Glutamatergic neuron (in vitro differentiated cells): ENCODE data around the gene ARL8A. TPM values are rescaled to one million over a fixed set of nuclear protein-coding genes. Genes with fewer than 3 reads are reported as not detected.

Source experiments
- DNase-seq: peaks from one replicate; pipeline ENCODE4 v3.0.0; 2022
- H3K27ac Mint-ChIP-seq: one replicate; pipeline ENCODE4 v1.8.0; 2020; ENCODE audit warnings: mild to moderate bottlenecking, mixed read lengths, inconsistent platforms; ENCODE audit not compliant: unreplicated experiment
- H3K27me3 Mint-ChIP-seq: one replicate; pipeline ENCODE4 v1.8.0; 2020; ENCODE audit warnings: mild to moderate bottlenecking, moderate library complexity, mixed read lengths, inconsistent platforms; ENCODE audit not compliant: unreplicated experiment
- H3K36me3 Mint-ChIP-seq: one replicate; pipeline ENCODE4 v1.8.0; 2020; ENCODE audit warnings: mild to moderate bottlenecking, mixed read lengths, inconsistent platforms; ENCODE audit not compliant: unreplicated experiment
- H3K4me1 Mint-ChIP-seq: one replicate; pipeline ENCODE4 v1.8.0; 2020; ENCODE audit warnings: mild to moderate bottlenecking, low read depth, mixed read lengths, inconsistent platforms; ENCODE audit not compliant: unreplicated experiment
- H3K4me3 Mint-ChIP-seq: one replicate; pipeline ENCODE4 v1.8.0; 2020; ENCODE audit warnings: mild to moderate bottlenecking, mixed read lengths, inconsistent platforms; ENCODE audit not compliant: unreplicated experiment
- H3K9me3 Mint-ChIP-seq: one replicate; pipeline ENCODE4 v1.8.0; 2020; ENCODE audit warnings: mild to moderate bottlenecking, moderate library complexity, mixed read lengths, inconsistent platforms; ENCODE audit not compliant: unreplicated experiment
- total RNA-seq: library from RNA; stranded (reverse); fragmentation: NEBNext Ultra II Directional; extraction: Animal tissue kit (Norgen Biotek cat#: 25700); gene quantifications from one replicate; pipeline ENCODE4 v1.2.1, GENCODE V29; 2021; ENCODE audit not compliant: unreplicated experiment
- TF ChIP-seq, protein P1 (sequence below): fragments of 200-600 bp; sonication (generic); IDR thresholded peaks from one replicate; pipeline ENCODE4 v1.5.0; 2021; ENCODE audit not compliant: partially characterized antibody, unreplicated experiment

The ARL8A gene
- total RNA-seq, 1 donor from 2014 or later = 160 TPM

DNA sequence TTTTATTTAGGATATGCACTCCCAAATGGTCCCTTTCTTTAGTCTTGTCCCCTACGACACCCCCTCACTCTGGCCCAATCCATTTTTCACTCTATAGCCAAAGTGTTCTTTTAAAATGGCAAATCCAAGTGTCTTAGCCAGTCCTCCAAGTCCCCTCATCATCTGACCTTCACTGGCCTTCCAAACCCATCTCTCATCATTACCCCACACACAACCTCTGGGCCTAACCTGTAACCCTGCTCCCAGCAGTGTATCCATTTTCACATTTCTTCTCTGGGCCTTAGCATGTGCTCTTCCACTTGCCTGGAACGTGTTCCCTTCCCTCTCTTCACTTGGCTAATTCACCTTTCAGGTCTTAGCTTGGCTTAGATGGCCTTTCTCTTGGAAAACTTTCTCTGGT is 6.5 kb upstream of the ARL8A start:
- Mint-ChIP-seq H3K36me3 (no peaks in the 10 kb centered on the region), H3K27ac (no peak overlapping the region), H3K4me1 (no peaks in the 10 kb centered on the region), H3K27me3 (peaks cover 9% of the 10 kb centered on the region), H3K4me3 (no peak overlapping the region), H3K9me3 (peaks cover 2% of the 10 kb centered on the region)
- DNase-seq = no peak
- TF ChIP-seq, protein P1, sequence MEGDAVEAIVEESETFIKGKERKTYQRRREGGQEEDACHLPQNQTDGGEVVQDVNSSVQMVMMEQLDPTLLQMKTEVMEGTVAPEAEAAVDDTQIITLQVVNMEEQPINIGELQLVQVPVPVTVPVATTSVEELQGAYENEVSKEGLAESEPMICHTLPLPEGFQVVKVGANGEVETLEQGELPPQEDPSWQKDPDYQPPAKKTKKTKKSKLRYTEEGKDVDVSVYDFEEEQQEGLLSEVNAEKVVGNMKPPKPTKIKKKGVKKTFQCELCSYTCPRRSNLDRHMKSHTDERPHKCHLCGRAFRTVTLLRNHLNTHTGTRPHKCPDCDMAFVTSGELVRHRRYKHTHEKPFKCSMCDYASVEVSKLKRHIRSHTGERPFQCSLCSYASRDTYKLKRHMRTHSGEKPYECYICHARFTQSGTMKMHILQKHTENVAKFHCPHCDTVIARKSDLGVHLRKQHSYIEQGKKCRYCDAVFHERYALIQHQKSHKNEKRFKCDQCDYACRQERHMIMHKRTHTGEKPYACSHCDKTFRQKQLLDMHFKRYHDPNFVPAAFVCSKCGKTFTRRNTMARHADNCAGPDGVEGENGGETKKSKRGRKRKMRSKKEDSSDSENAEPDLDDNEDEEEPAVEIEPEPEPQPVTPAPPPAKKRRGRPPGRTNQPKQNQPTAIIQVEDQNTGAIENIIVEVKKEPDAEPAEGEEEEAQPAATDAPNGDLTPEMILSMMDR = no peak

DNA sequence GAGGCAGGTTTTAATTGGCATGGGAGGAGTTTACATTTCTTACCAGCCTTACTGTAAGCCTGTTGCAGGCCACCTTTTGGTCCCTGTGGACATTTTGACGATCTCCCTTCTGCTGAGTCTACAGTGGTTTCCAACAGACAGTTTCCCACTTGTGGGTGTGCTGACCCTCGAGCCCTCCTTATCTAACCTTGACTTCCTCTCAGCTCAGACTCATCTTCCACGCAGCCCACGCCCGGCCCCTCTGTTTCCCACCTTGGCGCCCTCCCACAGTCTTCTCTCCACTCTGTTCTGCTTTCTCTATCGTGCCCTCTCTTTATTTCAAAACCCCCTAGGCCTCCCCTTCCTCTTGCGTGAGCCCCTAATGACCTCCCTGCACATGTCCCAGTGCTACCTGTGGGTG is 6.1 kb upstream of the ARL8A start:
- H3K27ac Mint-ChIP-seq = no peak overlapping the region
- peaks cover 2% of the 10 kb centered on the region for H3K9me3 Mint-ChIP-seq
- H3K4me1 Mint-ChIP-seq = no peaks in the 10 kb centered on the region
- no peaks in the 10 kb centered on the region for H3K36me3 Mint-ChIP-seq
- no peak for DNase-seq
- TF ChIP-seq, protein P1 = no peak
- no peak overlapping the region for H3K4me3 Mint-ChIP-seq
- peaks cover 9% of the 10 kb centered on the region for H3K27me3 Mint-ChIP-seq

DNA sequence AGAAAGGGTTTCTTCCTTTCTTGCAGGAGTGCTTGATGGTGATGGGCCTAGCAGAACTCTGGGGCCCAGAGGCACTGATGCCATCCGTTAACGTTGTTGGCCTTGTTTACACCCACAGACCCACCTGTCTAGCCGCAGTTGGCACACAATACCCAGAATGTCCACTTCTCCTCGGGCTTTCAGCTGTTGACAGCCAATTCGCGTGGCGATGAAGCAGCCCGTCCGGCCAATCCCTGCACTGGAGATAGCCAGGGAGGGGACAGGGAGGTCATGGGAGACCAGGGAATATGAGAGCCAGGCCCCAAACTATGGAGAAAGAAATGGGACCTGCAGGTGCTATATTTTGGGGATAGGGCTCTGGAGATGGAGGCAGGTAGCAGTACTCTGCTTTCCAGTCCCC is 5.7 kb upstream of the ARL8A start:
- no peak overlapping the region for H3K27ac Mint-ChIP-seq
- no peak overlapping the region for H3K4me3 Mint-ChIP-seq
- TF ChIP-seq, protein P1 = no peak
- DNase-seq = no peak
- H3K36me3 Mint-ChIP-seq = no peaks in the 10 kb centered on the region
- H3K4me1 Mint-ChIP-seq = no peaks in the 10 kb centered on the region
- H3K9me3 Mint-ChIP-seq = peaks cover 5% of the 10 kb centered on the region
- H3K27me3 Mint-ChIP-seq = peaks cover 13% of the 10 kb centered on the region

DNA sequence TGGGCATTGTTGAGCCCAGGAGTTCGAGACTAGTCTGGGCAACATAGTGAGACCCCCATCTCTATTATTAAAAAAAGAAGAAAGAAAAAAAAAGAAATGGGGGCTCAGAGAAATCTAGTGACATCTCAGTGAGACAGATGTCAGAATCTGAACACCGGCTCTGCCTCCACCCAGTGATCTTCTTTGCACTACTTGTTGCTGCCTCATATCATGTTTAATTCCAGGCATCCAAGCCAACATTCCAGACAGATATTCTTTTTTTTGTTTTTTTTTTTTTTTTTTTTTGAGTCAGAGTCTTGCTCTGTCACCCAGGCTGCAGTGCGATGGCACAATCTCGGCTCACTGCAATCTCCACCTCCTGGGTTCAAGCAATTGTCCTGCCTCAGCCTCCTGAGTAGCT is 5.0 kb upstream of the ARL8A start:
- TF ChIP-seq, protein P1 = no peak
- H3K4me1 Mint-ChIP-seq = no peaks in the 10 kb centered on the region
- H3K4me3 Mint-ChIP-seq = no peak overlapping the region
- H3K27ac Mint-ChIP-seq = no peak overlapping the region
- peaks cover 4% of the 10 kb centered on the region for H3K9me3 Mint-ChIP-seq
- DNase-seq = no peak
- H3K36me3 Mint-ChIP-seq = no peaks in the 10 kb centered on the region
- H3K27me3 Mint-ChIP-seq = peaks cover 15% of the 10 kb centered on the region

DNA sequence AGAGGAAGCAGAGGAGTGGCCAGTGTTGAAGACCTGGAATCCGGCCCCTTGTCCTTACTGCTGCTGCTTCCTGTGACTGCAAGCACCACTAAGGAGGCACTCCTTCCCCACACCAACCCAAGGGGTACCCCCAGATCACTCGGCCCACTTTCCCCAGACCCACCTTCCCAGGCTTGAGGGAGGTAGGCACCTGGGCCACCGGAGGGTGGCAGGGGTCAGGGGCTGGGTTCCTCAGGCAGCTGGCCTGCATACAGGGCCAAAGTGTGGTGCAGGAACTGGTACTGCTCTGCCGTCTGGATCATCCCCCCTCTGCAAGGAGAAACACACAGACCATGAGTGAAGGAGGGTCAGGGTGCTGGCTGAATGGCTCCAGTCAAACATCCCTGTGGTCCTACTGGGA is 3.9 kb upstream of the ARL8A start:
- H3K9me3 Mint-ChIP-seq = peaks cover 7% of the 10 kb centered on the region
- H3K4me3 Mint-ChIP-seq = no peak overlapping the region
- H3K27me3 Mint-ChIP-seq = peaks cover 15% of the 10 kb centered on the region
- DNase-seq = no peak
- no peak overlapping the region for H3K27ac Mint-ChIP-seq
- no peaks in the 10 kb centered on the region for H3K36me3 Mint-ChIP-seq
- H3K4me1 Mint-ChIP-seq = no peaks in the 10 kb centered on the region
- TF ChIP-seq, protein P1 = no peak
